HG03575 (cell line): Measurements from ENCODE around the gene PAX7.

Experiments used
- ATAC-seq: cut with Tn5 transposase; IDR thresholded peaks from one replicate; pipeline ENCODE4 v1.9.1; 2021; ENCODE audit not compliant: unreplicated experiment, insufficient number of reproducible peaks, low FRiP score; ENCODE audit errors: extremely low read depth

Gene PAX7

GRCh38 chr1:18719786-18720451, 89.3 kb downstream of the PAX7 start:
- no peak for ATAC-seq

- ATAC-seq: no peak
Measured at GRCh38 chr1:18721041-18721440, 90.4 kb downstream of the PAX7 start.

- no peak for ATAC-seq
Measured at GRCh38 chr1:18721776-18722175, 91.1 kb downstream of the PAX7 start.

GRCh38 chr1:18722270-18722669, 91.6 kb downstream of the PAX7 start:
- no peak for ATAC-seq

DNA sequence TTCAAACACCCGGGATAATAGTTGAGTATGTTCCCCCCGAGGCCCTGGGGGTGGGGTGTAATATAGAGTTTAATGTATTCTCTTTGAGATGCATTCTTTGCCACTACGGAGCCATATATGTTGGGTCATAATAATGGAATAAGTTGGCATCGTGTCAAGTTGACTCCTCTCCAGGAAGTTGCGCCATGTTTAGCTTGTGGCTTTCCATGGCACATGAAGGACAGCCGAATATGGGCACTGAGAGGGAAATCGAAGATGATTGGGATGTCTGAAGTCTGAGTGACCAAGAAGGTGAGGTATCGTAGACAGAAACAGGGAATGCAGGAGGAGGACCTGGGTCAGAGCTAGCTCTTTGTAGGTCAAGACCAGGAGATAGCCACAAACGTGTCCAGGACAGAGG, 92.6 kb downstream of the PAX7 start:
- ATAC-seq: no peak

GRCh38 chr1:18723701-18724411, 93.2 kb downstream of the PAX7 start:
- ATAC-seq: no peak

- ATAC-seq: no peak
Measured at GRCh38 chr1:18724801-18725200, 94.2 kb downstream of the PAX7 start.

- no peak for ATAC-seq
Measured at GRCh38 chr1:18725231-18725895, 94.7 kb downstream of the PAX7 start.

GRCh38 chr1:18726368-18726767, 95.7 kb downstream of the PAX7 start:
- ATAC-seq: no peak

GRCh38 chr1:18727956-18728355, 97.3 kb downstream of the PAX7 start:
- ATAC-seq: no peak

GRCh38 chr1:18730321-18730720, 99.7 kb downstream of the PAX7 start:
- ATAC-seq: no peak

GRCh38 chr1:18731148-18731547, 100.5 kb downstream of the PAX7 start:
- ATAC-seq: no peak

- no peak for ATAC-seq
Measured at GRCh38 chr1:18731591-18732235, 101.1 kb downstream of the PAX7 start.

DNA sequence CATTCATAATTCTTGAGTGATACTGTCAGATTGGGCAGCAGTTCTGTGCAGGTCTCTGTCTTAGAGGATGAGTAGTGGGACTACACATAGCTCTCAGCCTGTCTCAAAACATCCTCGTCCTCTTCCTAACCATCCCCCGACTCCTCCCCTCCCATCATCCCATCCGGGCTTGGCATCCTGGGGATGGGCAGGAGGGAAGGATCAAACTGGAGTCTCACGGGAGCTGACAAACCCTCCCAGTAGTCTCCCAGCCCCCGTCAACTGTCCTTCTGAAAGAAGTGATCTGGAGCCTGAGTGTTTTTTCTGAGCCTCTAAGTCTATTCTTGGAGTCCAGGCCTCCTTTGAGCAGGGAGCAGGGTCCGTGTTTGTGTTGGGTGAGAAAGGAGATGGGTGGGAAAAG, 102.0 kb downstream of the PAX7 start:
- ATAC-seq: no peak

DNA sequence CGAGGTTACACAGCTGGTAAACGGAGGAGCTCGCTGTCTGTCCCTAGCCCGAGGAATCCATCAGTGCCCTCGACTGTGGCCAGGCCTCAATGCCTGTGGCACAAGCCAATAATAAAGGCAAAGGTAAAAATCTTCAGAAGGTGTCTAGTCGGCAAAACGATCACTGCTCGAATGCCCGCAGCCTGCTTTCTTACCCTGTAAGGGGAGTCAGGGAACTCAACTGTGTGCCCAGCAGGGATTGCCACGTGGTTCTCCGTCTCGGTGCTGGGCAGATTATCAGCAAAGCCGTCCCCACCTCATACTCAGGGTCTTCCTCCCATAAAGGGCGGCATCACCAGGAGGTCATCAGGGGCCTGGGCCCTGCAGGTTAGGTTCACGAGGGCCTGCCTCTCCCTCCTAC, 103.4 kb downstream of the PAX7 start:
- ATAC-seq: no peak

- ATAC-seq: no peak
Measured at GRCh38 chr1:18734461-18735223, 104.0 kb downstream of the PAX7 start.

GRCh38 chr1:18735224-18735997, 104.8 kb downstream of the PAX7 start:
- ATAC-seq: no peak

GRCh38 chr1:18736958-18737357, 106.3 kb downstream of the PAX7 start:
- no peak for ATAC-seq
